K562 (cell line): ENCODE measurements around the gene PTPRE. TPM values are rescaled to one million over a fixed set of nuclear protein-coding genes. Genes with fewer than 3 reads are reported as not detected.

Source experiments
- ATAC-seq: fragments of 200-7000 bp; cut with Tn5 transposase; 3 replicates; pipeline ENCODE4 v1.9.1; 2020; ENCODE audit warnings: moderate library complexity
- BruUV-seq: library from RNA; stranded (reverse); fragments of 400-500 nt; replicated peaks from 2 replicates; lab custom pipeline; 2021; lab: Mats Ljungman, UMichigan
- CTCF ChIA-PET: fragments of 300-600 bp; formaldehyde crosslinking; extraction: SDS; loops from one replicate; lab custom pipeline; 2021; ENCODE audit warnings: low intra/inter-chr PET ratio; lab: Yijun Ruan, JAX
- POLR2A ChIA-PET: fragments of 300-600, 350-650 bp; sonication (Branson Sonifier 250); formaldehyde crosslinking; extraction: SDS; loops from one replicate; lab custom pipeline; 2021; ENCODE audit warnings: antibody characterized with exemption, inconsistent platforms; lab: Yijun Ruan, JAX
- DNase-seq, 4 experiments: peaks; one replicate each; pipeline versions ENCODE4 v3.0.0 to v3.0.0-alpha.2; 2011 to 2018; ENCODE audit warnings: low spot score in 3 of 4, mixed read lengths in 3 of 4; ENCODE audit errors: extremely low read depth in 1 of 4
- FAIRE-seq: peaks from 2 replicates; lab custom pipeline; 2011; peaks lifted over from hg19 to GRCh38; lab: Jason Lieb, UNC
- H2AFZ ChIP-seq: 2 replicates; pipeline ENCODE4 v1.6.0; 2011; ENCODE audit warnings: low read depth, low read length, control low read depth, inconsistent platforms
- H3K27ac ChIP-seq: fragments of 200-600 bp; 3 replicates; pipeline ENCODE4 v1.8.0; 2011; ENCODE audit warnings: low read depth, mild to moderate bottlenecking, control low read depth, inconsistent platforms, low read length, moderate library complexity, mixed read lengths; ENCODE audit errors: extremely low read depth
- H3K27me3 ChIP-seq, 2 experiments: fragments of 300-600 bp in 1 of 2; 2 replicates in 1 of 2; 3 replicates in 1 of 2; pipeline versions ENCODE4 v1.6.0 to v1.8.0; 2011; ENCODE audit warnings: inconsistent platforms in 2 of 2, low read length in 2 of 2, mild to moderate bottlenecking in 1 of 2, mixed read lengths in 1 of 2, moderate library complexity in 1 of 2; ENCODE audit not compliant: control insufficient read depth in 2 of 2, insufficient read depth in 2 of 2
- H3K36me3 ChIP-seq: fragments of 300-600 bp; 3 replicates; pipeline ENCODE4 v1.8.0; 2011; ENCODE audit warnings: mild to moderate bottlenecking, low read length, inconsistent platforms; ENCODE audit not compliant: control insufficient read depth, insufficient read depth
- H3K4me1 ChIP-seq, 2 experiments: fragments of 200-600 bp in 1 of 2; replicated peaks in 1 of 2; 2 replicates in 1 of 2; 3 replicates in 1 of 2; pipeline versions ENCODE4 v1.5.1 to v1.8.0; 2011; ENCODE audit warnings: inconsistent platforms in 2 of 2, low read length in 2 of 2, mild to moderate bottlenecking in 1 of 2, mixed read lengths in 1 of 2, moderate library complexity in 1 of 2; ENCODE audit not compliant: control insufficient read depth in 2 of 2, insufficient read depth in 2 of 2
- H3K4me2 ChIP-seq: 2 replicates; pipeline ENCODE4 v1.6.1; 2011; ENCODE audit warnings: low read length, control low read depth, inconsistent platforms, mixed read lengths; ENCODE audit not compliant: insufficient read depth
- H3K4me3 ChIP-seq: fragments of 200-600 bp; sonication (generic), shearing (Covaris generic); 2 replicates; pipeline ENCODE4 v1.5.1; 2016; ENCODE audit warnings: control low read depth, inconsistent platforms
- H3K79me2 ChIP-seq: fragments of 200-600 bp; 3 replicates; pipeline ENCODE4 v1.8.0; 2011; ENCODE audit warnings: low read length, inconsistent platforms; ENCODE audit not compliant: control insufficient read depth, insufficient read depth
- H3K9ac ChIP-seq, 2 experiments: 2 replicates each; pipeline versions ENCODE4 v1.6.0 to v1.6.1; 2011; ENCODE audit warnings: low read depth in 2 of 2, low read length in 2 of 2, control low read depth in 1 of 2, inconsistent platforms in 1 of 2, mild to moderate bottlenecking in 1 of 2, mixed read lengths in 1 of 2; ENCODE audit not compliant: insufficient read depth in 1 of 2
- H3K9me1 ChIP-seq: one replicate; pipeline ENCODE4 v1.6.0; 2011; ENCODE audit warnings: inconsistent platforms, mild to moderate bottlenecking, low read length, moderate library complexity; ENCODE audit not compliant: control insufficient read depth, insufficient read depth
- H3K9me3 ChIP-seq: replicated peaks from 2 replicates; pipeline ENCODE4 v1.5.1; 2011; ENCODE audit warnings: low read depth, low read length, inconsistent platforms; ENCODE audit not compliant: control insufficient read depth, insufficient read depth
- H4K20me1 ChIP-seq: replicated peaks from 2 replicates; pipeline ENCODE4 v1.6.1; 2011; ENCODE audit warnings: low read length, inconsistent platforms, mixed read lengths; ENCODE audit not compliant: control insufficient read depth, insufficient read depth
- BDP1 ChIP-seq: IDR thresholded peaks from 3 replicates; pipeline ENCODE4 v1.6.1; 2011; ENCODE audit not compliant: insufficient read length, insufficient read depth
- ETV5 ChIP-seq: sonication (generic); formaldehyde crosslinking; IDR thresholded peaks from 2 replicates; pipeline ENCODE4 v1.4.0; 2020; ENCODE audit warnings: low read depth, mild to moderate bottlenecking, missing genetic modification reagents
- KLF1 ChIP-seq: fragments of 450-650 bp; IDR thresholded peaks from 2 replicates; pipeline ENCODE4 v1.6.1; 2016; ENCODE audit warnings: missing genetic modification characterization, missing compliant biosample characterization
- NCOA6 ChIP-seq: fragments of 450-650 bp; IDR thresholded peaks from 2 replicates; pipeline ENCODE4 v1.6.1; 2017; ENCODE audit warnings: mild to moderate bottlenecking
- NR2C1 ChIP-seq, 2 experiments: fragments of 450-650 bp; IDR thresholded peaks; 2 replicates each; pipeline ENCODE4 v1.6.1; 2017; ENCODE audit warnings: mild to moderate bottlenecking in 2 of 2, antibody characterized with exemption in 1 of 2, inconsistent platforms in 1 of 2, missing compliant biosample characterization in 1 of 2, missing genetic modification characterization in 1 of 2
- PRPF4 ChIP-seq: fragments of 200-400 bp; formaldehyde crosslinking; IDR thresholded peaks from one replicate; pipeline ENCODE4 v1.6.1; 2017; ENCODE audit warnings: low read length, low read depth, mild to moderate bottlenecking; ENCODE audit not compliant: insufficient read depth, poor library complexity, severe bottlenecking
- RBM17 ChIP-seq: fragments of 200-400 bp; formaldehyde crosslinking; IDR thresholded peaks from 2 replicates; pipeline ENCODE4 v1.6.1; 2017; ENCODE audit warnings: low read depth, mild to moderate bottlenecking, low read length, borderline replicate concordance
- RFX1 ChIP-seq: fragments of 450-650 bp; IDR thresholded peaks from 2 replicates; pipeline ENCODE4 v1.6.1; 2016; ENCODE audit warnings: mild to moderate bottlenecking, moderate library complexity
- SAFB ChIP-seq: fragments of 200-400 bp; formaldehyde crosslinking; IDR thresholded peaks from 2 replicates; pipeline ENCODE4 v1.6.1; 2017; ENCODE audit warnings: low read depth, low read length, borderline replicate concordance
- XRCC3 ChIP-seq: fragments of 450-650 bp; IDR thresholded peaks from 2 replicates; pipeline ENCODE4 v1.6.1; 2017; ENCODE audit warnings: mild to moderate bottlenecking, moderate library complexity
- ZNF23 ChIP-seq: fragments of 250-450 bp; sonication (Bioruptor Pico); IDR thresholded peaks from 2 replicates; pipeline ENCODE4 v1.4.0; 2020; ENCODE audit warnings: mild to moderate bottlenecking
- WGBS: fragments of 100-300 bp; shearing (Covaris generic); methylation state at CpG from one replicate; pipeline ENCODE4 v1.1.6; 2016; ENCODE audit warnings: low coverage, mixed read lengths; ENCODE audit not compliant: insufficient coverage; ENCODE audit errors: missing lambda C conversion rate; 5-methylcytosine and 5-hydroxymethylcytosine counted together
- in situ Hi-C: fragments of 300-500 bp; cut with MboI; formaldehyde crosslinking; loops from 4 replicates; pipeline ENCODE4 v1.15.0; 2018; ENCODE audit warnings: inconsistent platforms, mixed read lengths
- intact Hi-C: fragments of 100-400 bp; cut with micrococcal nuclease; formaldehyde crosslinking; loops from 2 replicates; pipeline ENCODE4 v1.14.2; 2022
- polyA plus RNA-seq, 8 experiments: library from polyadenylated mRNA; depleted of rRNA in 4 of 8; stranded (reverse) in 5 of 8; unstranded in 3 of 8; fragments of >200 nt; fragmentation: Nextera tagmentation in 2 of 8; fragmentation: Illumina TruSeq in 1 of 8; extraction: Ambion mirVana in 2 of 8; extraction: Trizol in 1 of 8; gene quantifications; 2 replicates each; pipeline versions ENCODE4 v1.2.1 to v1.2.3, GENCODE V29; 2011 to 2014; ENCODE audit warnings: inconsistent platforms in 1 of 8, missing spikeins in 1 of 8
- total RNA-seq, 7 experiments: library from RNA; depleted of rRNA in 6 of 7; stranded (reverse); fragments of >200 nt in 6 of 7; fragmentation: Illumina TruSeq in 2 of 7; extraction: Trizol in 2 of 7; gene quantifications; 2 replicates each; pipeline versions ENCODE4 v1.2.1 to v1.2.3, GENCODE V29; 2011 to 2021; ENCODE audit warnings: low replicate concordance in 1 of 7
- TF ChIP-seq, protein P1 (sequence below): sonication (generic); formaldehyde crosslinking; IDR thresholded peaks from 2 replicates; pipeline ENCODE4 v1.8.1; 2023; ENCODE audit warnings: mild to moderate bottlenecking, missing genetic modification reagents

The PTPRE gene
- total and polyA plus RNA-seq, 9 of the 15 experiments (the other 6 are each of a cell fraction or from before 2014, with no cell fraction given): 0.01 to 0.13 (median 0.04) TPM; not detected in 4

DNA sequence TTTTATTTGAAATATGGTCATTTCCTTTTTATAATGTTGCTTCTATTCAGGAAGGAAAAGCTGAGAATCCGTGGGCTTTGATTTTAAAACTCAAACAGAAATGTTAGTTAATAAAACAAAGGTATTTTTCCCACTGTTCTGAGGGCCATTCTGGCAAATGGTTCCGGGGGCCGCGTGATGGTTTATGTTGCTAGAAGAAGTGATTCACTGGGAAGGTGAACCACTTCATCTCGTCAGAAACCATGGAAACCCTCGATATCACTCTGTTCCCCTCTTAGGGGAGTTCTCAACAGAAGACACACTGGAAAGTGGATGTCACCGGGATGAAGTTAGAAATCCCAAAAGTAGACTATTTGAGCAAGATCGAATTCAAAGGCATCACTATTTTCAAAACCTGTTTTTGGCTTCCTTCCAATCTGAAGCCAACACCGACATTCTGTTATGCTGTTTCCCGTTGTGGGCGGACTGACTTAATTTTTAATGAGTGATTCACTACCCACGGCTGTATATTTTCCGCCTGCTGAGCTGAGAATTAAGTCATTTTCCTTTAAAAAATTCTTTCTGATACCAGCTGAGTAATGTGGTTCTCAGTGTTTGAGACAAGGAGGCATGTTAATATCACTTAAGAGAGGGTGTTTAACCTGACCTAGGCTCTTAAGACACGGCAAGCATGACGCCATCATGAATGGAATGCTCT, 84.1 kb downstream of the PTPRE start:
- Histone ChIP-seq H3K9ac (no peak overlapping the region), H3K4me2 (no peak overlapping the region), H2AFZ (no peak overlapping the region), H3K27ac (no peak overlapping the region), H3K4me1 (no peaks in the 10 kb centered on the region), H3K79me2 (no peaks in the 10 kb centered on the region), H4K20me1 (no peaks in the 10 kb centered on the region), H3K4me3 (no peak overlapping the region), H3K36me3 (no peaks in the 10 kb centered on the region), H3K9me3 (no peaks in the 10 kb centered on the region), H3K9me1 (no peaks in the 10 kb centered on the region), H3K27me3 (peaks cover 0 to 21% of the 10 kb centered on the region in 2 experiments; a peak in 3 of 5 replicates)
- FAIRE-seq: no peak
- POLR2A ChIA-PET: interaction anchor here (0.6 kb wide), 1 partner anchor 198 kb away, joined by 3 read pairs; no protein-coding TSS in a partner anchor
- in situ Hi-C loops (no loop called here), intact Hi-C loops (no loop called here)
- CTCF ChIA-PET: no interaction called here
- no peak for ATAC-seq
- DNase-seq: no peak
- no TSS peak for BruUV-seq
- WGBS: 2% methylated on average over 15 of the region's 15 CpGs
- no peak for TF ChIP-seq RFX1
- no peak for TF ChIP-seq XRCC3
- no peak for TF ChIP-seq NCOA6

DNA sequence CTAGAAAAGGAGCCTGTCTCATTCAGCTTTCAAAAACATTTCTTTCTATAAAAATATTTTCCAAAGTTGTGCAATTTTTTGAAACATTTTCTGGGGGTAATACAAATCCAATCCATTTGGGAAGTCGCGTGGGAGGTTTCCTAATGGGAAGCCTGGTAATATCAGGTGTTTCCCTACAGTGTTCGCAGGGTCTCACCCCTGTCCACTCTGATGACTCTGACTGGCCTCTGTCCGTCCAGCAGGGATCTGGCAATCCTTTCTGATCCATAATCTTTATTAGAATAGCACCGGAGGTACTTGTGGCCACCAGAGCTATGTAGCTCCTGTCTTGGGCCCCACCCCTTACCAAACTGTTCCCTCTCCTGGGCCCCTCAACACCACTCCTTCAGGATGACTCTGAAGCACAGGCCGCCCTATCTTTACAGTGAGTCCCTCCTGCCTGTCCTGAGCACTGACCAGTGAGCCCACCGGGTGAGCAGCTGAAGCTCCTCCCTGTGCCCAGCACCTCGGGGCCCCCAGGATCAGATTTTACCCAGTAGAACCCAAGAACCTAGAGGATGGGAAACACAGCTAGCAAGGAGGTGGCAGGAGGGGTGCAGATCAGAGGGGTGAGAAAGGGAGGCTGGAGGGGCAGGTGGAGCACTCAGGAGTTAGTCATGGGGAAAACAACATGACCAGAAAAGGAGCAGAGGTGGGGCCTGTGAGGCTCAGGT, 84.8 kb downstream of the PTPRE start:
- FAIRE-seq: no peak
- Histone ChIP-seq H3K79me2 (no peaks in the 10 kb centered on the region), H4K20me1 (no peaks in the 10 kb centered on the region), H3K9me3 (no peaks in the 10 kb centered on the region), H2AFZ (no peak overlapping the region), H3K27me3 (peaks cover 0 to 25% of the 10 kb centered on the region in 2 experiments; a peak in 3 of 5 replicates), H3K4me3 (no peak overlapping the region), H3K9me1 (no peaks in the 10 kb centered on the region), H3K4me1 (no peaks in the 10 kb centered on the region), H3K4me2 (no peak overlapping the region), H3K9ac (no peak overlapping the region), H3K36me3 (no peaks in the 10 kb centered on the region), H3K27ac (no peak overlapping the region)
- WGBS: 0% methylated on average over 8 of the region's 8 CpGs
- CTCF ChIA-PET: no interaction called here
- POLR2A ChIA-PET: interaction anchor here (0.6 kb wide), 1 partner anchor 197 kb away, joined by 3 read pairs; no protein-coding TSS in a partner anchor
- intact Hi-C loops: no loop called here
- no peak for DNase-seq
- BruUV-seq: no TSS peak
- ATAC-seq: no peak
- in situ Hi-C loops: no loop called here
- TF ChIP-seq BDP1 (no peak), KLF1 (no peak), ZNF23 (CRISPR knock-in tag) (no peak), RBM17 (no peak), PRPF4 (no peak), ETV5 (no peak), SAFB (no peak), NR2C1 (IDR thresholded peaks at IDR 0.05) (no peak), NR2C1 (tag; IDR thresholded peaks at IDR 0.05) (no peak)
- TF ChIP-seq, protein P1, sequence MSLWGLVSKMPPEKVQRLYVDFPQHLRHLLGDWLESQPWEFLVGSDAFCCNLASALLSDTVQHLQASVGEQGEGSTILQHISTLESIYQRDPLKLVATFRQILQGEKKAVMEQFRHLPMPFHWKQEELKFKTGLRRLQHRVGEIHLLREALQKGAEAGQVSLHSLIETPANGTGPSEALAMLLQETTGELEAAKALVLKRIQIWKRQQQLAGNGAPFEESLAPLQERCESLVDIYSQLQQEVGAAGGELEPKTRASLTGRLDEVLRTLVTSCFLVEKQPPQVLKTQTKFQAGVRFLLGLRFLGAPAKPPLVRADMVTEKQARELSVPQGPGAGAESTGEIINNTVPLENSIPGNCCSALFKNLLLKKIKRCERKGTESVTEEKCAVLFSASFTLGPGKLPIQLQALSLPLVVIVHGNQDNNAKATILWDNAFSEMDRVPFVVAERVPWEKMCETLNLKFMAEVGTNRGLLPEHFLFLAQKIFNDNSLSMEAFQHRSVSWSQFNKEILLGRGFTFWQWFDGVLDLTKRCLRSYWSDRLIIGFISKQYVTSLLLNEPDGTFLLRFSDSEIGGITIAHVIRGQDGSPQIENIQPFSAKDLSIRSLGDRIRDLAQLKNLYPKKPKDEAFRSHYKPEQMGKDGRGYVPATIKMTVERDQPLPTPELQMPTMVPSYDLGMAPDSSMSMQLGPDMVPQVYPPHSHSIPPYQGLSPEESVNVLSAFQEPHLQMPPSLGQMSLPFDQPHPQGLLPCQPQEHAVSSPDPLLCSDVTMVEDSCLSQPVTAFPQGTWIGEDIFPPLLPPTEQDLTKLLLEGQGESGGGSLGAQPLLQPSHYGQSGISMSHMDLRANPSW: no peak
